ENCODE measurements around the gene B3GALT6. TPM values are rescaled to one million over a fixed set of nuclear protein-coding genes. Genes with fewer than 3 reads are reported as not detected.

The B3GALT6 gene
- total RNA-seq = 10 to 100 TPM; 19.0 to 26.5 TPM

DNA sequence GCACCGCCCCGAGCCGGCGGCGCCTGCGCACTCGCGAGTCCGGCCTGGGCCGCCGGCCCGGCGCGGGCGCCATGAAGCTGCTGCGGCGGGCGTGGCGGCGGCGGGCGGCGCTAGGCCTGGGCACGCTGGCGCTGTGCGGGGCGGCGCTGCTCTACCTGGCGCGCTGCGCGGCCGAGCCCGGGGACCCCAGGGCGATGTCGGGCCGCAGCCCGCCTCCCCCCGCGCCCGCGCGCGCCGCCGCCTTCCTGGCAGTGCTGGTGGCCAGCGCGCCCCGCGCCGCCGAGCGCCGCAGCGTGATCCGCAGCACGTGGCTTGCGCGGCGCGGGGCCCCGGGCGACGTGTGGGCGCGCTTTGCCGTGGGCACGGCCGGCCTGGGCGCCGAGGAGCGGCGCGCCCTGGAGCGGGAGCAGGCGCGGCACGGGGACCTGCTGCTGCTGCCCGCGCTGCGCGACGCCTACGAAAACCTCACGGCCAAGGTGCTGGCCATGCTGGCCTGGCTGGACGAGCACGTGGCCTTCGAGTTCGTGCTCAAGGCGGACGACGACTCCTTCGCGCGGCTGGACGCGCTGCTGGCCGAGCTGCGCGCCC, at the start of gene B3GALT6:
TSS of gene B3GALT6 (plus strand) at position 30 of the 588 bp plus-strand sequence. CDS start at position 72, 42 bp downstream.

DNA sequence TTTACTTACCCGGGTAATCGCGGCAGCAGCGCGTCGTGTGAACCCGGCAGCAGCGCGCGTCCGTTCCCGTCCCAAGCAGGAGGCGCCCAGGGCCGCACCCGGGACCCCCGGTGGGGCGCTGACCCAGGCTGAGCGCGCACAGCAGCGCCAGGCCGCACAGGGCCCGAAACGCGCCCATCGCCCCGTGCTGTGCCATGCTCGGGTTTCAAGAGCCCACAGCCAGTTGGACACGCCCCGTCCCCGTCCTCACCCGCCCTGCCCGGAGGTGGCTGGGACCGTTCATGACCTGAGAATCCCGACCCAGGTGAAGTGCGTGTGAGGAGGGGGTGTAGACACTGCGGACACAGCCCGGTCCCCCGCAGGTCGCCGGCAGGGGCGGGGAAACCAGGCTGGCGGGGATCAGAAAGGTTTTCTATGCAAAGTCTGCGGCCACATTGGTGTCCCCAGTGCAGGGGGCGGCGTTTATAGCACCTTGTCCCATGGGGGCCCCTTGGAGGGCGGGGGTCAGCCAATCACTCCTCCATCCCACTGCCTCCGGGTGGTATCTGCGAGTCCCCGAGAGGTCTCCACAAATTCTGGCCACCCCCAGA, 25.6 kb upstream of the B3GALT6 start, which contains the start of gene TNFRSF18:
TSS of gene TNFRSF18 (minus strand) at position 217 of the 590 bp plus-strand sequence. CDS start at position 196, 21 bp downstream.

DNA sequence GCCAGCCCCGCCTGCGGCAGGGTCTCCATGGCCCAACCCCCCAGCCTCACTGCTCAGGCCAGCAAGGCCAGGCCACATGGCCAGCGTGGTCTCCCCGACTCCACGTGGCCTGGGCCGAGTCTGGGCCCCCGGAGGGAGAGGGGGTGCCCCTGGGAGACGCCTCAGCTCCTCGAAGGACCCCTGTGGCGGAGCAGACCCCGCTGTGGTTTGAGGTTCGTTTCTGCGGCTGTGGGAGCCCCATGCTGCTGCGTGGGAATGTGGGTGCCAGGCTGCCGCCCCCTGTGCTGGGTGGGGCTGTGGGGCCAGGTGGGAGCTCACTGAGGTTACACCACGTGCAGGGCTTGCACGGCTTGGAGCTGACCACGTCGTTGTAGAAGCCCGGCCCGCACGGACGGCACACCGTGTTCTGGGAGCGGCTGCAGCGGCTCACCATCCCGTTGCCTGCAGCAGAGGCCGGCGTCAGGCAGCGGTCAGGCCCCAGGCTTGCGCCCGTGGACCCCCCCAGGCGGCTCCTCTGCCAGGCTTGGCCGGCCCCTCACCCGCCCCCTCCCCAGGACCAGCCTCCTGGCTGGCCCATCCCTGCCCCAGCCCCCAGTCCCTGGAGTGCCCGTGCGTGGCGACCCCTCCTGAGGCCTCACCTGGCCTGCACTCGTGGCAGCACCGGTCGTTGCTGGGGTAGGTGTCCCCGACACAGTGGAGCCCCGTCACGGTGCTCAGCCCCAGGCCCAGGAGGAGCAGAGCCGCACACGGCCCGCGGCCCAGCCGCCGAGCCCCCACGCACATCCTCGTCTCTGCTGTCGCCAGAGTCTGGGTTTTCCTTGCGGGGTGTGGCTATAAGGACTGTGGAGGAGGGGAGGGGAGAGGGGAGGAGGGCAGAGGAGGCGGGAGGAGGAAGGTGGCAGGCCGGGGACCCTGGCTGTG, 18.4 kb upstream of the B3GALT6 start, which contains the start of gene TNFRSF4:
TSS of gene TNFRSF4 (minus strand) at position 809 of the 921 bp plus-strand sequence. CDS start at position 783, 26 bp downstream.

DNA sequence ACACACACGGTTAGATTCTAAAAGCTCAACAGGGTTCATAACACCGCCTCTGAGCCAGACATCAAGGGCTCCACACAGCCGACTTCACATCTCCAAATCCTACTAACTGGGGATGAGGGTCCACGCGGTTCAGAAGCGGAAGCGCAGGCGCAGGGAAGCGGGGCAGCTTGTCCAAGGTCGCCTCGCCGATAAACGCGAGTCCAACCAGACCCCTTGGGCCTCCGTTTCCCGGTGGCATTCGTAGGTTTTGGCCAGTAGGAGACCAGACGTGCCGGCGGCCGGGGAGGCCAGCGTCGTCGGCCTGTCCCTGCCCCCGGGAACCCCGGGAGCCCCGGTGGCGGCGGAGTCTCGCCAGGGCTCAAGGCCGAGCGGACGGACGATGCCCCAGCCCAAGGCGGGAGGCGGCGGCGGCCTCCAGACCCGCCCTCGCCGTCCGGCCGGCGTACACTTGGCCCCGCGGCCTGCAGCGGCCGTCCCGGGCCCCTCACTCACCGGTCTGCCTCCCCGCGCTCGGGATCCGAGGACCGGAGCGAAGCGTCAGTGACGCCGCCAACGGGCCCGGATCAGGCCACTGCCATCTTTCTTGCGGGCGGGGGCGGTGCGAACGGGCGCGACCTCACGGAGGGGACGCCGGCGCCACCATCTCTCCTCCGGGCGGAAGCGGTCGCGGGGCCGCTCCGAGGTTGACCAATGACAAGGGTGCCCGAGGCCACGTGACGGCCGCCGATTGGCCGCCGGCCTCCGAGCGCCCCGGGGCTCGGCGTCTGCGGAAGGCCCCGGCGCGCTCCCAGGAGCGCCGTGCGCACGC, 433 bp upstream of the B3GALT6 start, which contains the start of gene SDF4:
TSS of gene SDF4 (minus strand) at position 602 of the 808 bp plus-strand sequence. CDS start 3,229 bp downstream, outside the sequence.

DNA sequence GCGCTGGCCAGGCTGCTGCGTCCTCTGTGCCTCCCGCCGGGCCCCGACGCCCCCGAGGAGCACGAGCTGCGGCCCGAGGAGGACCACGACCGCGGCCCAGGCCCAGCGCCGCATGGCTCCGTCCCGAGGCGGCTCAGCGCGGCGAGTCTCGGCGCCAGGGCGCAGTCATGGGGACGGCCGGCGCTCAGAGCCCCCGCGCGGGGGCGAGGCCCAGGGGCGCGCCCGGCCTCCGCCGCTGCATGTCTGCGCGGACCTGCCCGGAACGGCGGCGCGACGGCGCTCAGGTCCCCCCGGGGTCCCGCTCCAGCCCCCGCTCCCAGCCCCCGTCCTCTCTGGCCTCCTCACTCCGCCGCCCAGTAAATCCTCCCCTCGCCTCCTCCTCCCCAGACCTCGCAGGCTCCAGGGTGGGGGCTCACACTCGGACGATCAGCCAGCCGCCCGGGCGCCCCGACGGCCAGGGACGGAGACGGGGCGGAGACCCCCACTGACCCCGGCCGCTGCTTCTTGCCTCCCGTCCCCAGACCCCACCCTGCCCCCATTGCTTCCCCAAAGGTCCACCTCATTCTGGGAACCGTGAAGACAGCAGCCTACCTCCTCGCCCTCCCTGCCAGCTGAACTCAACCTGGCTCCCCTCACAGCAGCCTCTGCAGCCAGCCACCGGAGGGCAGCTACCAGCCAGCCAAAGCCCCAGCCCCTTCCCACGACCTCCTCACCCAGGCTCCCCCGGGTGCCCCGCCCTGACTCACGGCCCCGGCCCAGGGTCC, 14.7 kb downstream of the B3GALT6 start, which contains the start of gene C1QTNF12:
TSS of gene C1QTNF12 (minus strand) at position 146 of the 764 bp plus-strand sequence. CDS start at position 114, 32 bp downstream.

DNA sequence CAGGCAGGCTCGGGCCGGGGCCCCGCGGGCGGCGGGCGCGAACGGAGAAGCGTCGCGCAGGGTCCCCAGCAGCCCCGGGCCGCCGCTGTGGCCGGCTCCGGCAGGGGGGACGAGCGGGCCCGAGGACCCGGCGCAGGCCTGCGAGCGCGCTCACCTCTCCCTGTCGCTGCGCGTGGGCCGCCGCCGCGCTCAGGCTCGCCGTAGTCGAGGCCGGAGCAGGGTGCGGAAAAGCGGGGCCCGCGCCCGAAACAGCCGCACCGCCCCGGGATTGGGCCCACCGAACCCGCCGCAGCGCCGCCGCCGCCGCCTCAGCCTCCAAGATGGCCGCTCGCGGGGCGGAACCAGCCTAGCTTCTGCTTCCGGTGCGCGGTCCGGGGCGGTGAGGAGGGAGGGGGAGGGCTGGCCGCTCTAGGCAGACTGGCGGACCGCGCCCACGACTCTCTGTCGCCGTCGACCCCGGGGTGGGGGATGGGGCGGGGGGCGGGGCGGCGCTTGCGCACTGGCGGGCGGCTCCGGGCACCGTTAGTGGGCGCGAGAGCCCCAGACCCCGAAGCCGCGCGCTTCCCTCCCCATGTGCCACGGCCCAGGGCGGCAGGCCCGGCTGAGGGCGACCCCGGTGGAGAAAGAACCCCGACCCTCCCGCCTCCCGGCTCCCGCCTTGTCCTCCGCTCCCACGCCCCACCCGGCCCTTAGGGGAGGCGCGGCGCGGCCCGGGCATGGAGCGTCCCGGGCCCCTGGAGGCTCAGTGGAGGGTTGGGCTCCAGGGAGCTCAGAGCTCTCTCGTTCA, 41.7 kb downstream of the B3GALT6 start, which contains the start of gene UBE2J2:
TSS of gene UBE2J2 (minus strand) at position 343 of the 787 bp plus-strand sequence. CDS start 5,862 bp downstream, outside the sequence.

Other genes starting within 250 kb of the B3GALT6 start
- gene HES4, start 232.1 kb upstream of the B3GALT6 start, total RNA-seq = 10 to 100 TPM; 32.0 to 57.1 TPM
- 1,000 to 10,000 TPM; 2,813 to 2,877 TPM for gene ISG15, start 218.7 kb upstream of the B3GALT6 start, total RNA-seq
- gene AGRN, start 212.1 kb upstream of the B3GALT6 start, total RNA-seq = 100 to 1,000 TPM in 1 of 2 donors, 10 to 100 TPM in 1; 80.3 to 113 TPM
- gene RNF223, start 157.9 kb upstream of the B3GALT6 start, total RNA-seq = not detected
- gene C1orf159, start 116.1 kb upstream of the B3GALT6 start, total RNA-seq = 10 to 100 TPM in 1 of 2 donors, 1 to 10 TPM in 1; 8.6 to 12.0 TPM
- not detected for gene TTLL10, start 58.4 kb upstream of the B3GALT6 start, total RNA-seq
- under 1 TPM in 1 of 2 donors, not detected in 1; 0.34 TPM for gene TNFRSF18, start 25.6 kb upstream of the B3GALT6 start, total RNA-seq
- not detected for gene TNFRSF4, start 18.1 kb upstream of the B3GALT6 start, total RNA-seq
- 10 to 100 TPM; 79.5 to 88.9 TPM for gene SDF4, start 236 bp upstream of the B3GALT6 start, total RNA-seq
- not detected for gene C1QTNF12, start 14.5 kb downstream of the B3GALT6 start, total RNA-seq
- gene UBE2J2, start 41.6 kb downstream of the B3GALT6 start, total RNA-seq = 10 to 100 TPM; 28.9 to 32.6 TPM
- under 1 TPM; 0.67 to 0.69 TPM for gene SCNN1D, start 48.2 kb downstream of the B3GALT6 start, total RNA-seq
- gene ACAP3, start 75.7 kb downstream of the B3GALT6 start, total RNA-seq = 10 to 100 TPM; 21.3 to 42.0 TPM
- 10 to 100 TPM; 15.8 to 23.6 TPM for gene PUSL1, start 76.4 kb downstream of the B3GALT6 start, total RNA-seq
- 100 to 1,000 TPM in 1 of 2 donors, 10 to 100 TPM in 1; 57.5 to 102 TPM for gene INTS11, start 92.4 kb downstream of the B3GALT6 start, total RNA-seq
- 10 to 100 TPM; 20.0 to 23.0 TPM for gene CPTP, start 92.6 kb downstream of the B3GALT6 start, total RNA-seq
- gene TAS1R3, start 99.0 kb downstream of the B3GALT6 start, total RNA-seq = under 1 TPM in 1 of 2 donors, not detected in 1; 0.33 TPM
- gene DVL1, start 117.2 kb downstream of the B3GALT6 start, total RNA-seq = 10 to 100 TPM; 44.4 to 60.6 TPM
- gene MXRA8, start 126.3 kb downstream of the B3GALT6 start, total RNA-seq = under 1 TPM in 1 of 2 donors, not detected in 1; 0.33 TPM
- gene AURKAIP1, start 143.0 kb downstream of the B3GALT6 start, total RNA-seq = 100 to 1,000 TPM; 117 to 140 TPM
- 10 to 100 TPM; 63.9 to 72.3 TPM for gene CCNL2, start 167.1 kb downstream of the B3GALT6 start, total RNA-seq
- gene MRPL20, start 175.1 kb downstream of the B3GALT6 start, total RNA-seq = 100 to 1,000 TPM in 1 of 2 donors, 10 to 100 TPM in 1; 57.5 to 103 TPM
- gene ANKRD65, start 189.0 kb downstream of the B3GALT6 start, total RNA-seq = under 1 TPM in 1 of 2 donors, not detected in 1; under 0.01 TPM
- 1 to 10 TPM; 2.4 to 4.3 TPM for gene VWA1, start 203.5 kb downstream of the B3GALT6 start, total RNA-seq
- gene ATAD3C, start 217.5 kb downstream of the B3GALT6 start, total RNA-seq = not detected
- 10 to 100 TPM; 22.4 to 33.6 TPM for gene ATAD3B, start 239.5 kb downstream of the B3GALT6 start, total RNA-seq